Activated CD4-positive, alpha-beta T cell treated with anti-CD3 and anti-CD28 coated beads for 48 hours (primary cell): ENCODE data around the gene GALK1.

Experiments used
- DNase-seq: peaks from one replicate; pipeline ENCODE4 v3.0.0-alpha.2; 2020

GALK1 gene

GRCh38 chr17:75724016-75725003, 40.7 kb downstream of the GALK1 start:
- DNase-seq, result no peak

DNA sequence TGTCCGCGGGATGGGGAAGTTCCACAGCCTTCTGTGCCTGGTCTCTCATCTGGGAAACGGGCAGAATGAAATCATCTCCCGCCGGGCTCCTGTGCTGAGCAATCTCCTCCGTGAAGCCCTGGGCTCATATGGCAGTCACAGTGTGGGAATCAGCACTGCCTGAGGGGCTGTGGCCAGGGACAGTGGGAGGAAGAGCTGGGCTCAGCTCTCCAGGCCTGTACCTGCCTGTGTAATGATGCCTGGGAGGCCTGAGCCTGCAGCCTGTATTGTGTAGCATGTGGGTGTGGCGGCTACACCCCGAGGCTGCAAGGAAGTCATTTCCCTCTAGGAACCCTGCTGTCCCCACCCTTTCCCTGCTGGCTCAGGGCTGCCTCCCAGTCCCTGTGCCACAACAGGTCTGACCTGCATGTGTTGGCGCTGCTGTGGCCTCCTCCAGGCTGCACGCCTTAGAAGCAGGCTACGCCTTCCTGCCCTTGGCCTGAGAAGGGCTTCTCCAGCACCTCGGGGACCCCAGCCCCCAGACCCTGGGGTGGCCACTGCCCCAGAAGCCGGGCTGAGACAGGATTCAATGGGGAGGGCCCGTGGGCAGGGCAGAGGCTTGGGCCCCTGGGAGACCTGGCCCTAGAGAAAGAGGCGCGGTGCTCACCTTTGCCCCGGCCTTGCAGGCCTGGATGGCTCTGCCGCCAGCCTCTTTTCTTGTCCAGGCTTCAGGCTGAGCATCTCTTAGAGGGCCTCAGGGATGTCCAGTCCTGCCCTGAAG, 41.6 kb downstream of the GALK1 start:
- DNase-seq, result no peak

GRCh38 chr17:75722542-75723095, 42.4 kb downstream of the GALK1 start:
- DNase-seq, result no peak

- DNase-seq, result no peak
Measured at GRCh38 chr17:75722076-75722475, 42.9 kb downstream of the GALK1 start.

GRCh38 chr17:75721463-75722011, 43.5 kb downstream of the GALK1 start:
- DNase-seq, result no peak

- DNase-seq, result peak; percentile 56
Measured at GRCh38 chr17:75720656-75721462, 44.1 kb downstream of the GALK1 start, which contains the start of gene ITGB4. ITGB4 (plus strand) TSS chr17:75721459; CDS start chr17:75724704, 3,245 bp downstream.

GRCh38 chr17:75719732-75720131, 45.3 kb downstream of the GALK1 start:
- DNase-seq, result no peak

- DNase-seq, result no peak
Measured at GRCh38 chr17:75712446-75712845, 52.5 kb downstream of the GALK1 start.
